ENCODE results near the gene SLC4A7. TPM values are rescaled to one million over a fixed set of nuclear protein-coding genes. Genes with fewer than 3 reads are reported as not detected.
"Not testable (repeated sequence)": the region's sequence is repeated elsewhere in the genome, so short reads cannot be mapped to it uniquely, and the experiment has no call there.

Gene SLC4A7
- total RNA-seq, 1 donor from 2014 or later: 28.6 TPM

DNA sequence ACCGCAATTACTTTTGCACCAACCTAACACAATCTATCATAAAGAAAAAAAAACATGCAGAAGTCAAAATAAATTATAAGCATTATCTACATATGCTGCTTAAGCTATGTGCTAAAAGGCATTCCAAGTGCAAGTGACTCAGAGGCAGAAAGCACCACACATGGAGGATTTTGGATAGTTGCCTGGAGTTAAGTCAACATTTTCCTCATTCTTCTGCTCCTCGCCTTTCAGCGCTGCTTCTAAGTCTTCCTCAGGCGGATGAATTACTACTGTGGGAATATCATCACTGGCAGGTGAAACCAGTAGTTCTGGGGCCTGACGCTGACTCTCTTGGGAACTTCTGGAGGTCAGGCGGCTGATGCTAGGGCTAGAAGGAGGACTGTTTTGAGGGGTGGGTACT is 53.1 kb downstream of the SLC4A7 start:
- TF ChIP-seq, protein P1, sequence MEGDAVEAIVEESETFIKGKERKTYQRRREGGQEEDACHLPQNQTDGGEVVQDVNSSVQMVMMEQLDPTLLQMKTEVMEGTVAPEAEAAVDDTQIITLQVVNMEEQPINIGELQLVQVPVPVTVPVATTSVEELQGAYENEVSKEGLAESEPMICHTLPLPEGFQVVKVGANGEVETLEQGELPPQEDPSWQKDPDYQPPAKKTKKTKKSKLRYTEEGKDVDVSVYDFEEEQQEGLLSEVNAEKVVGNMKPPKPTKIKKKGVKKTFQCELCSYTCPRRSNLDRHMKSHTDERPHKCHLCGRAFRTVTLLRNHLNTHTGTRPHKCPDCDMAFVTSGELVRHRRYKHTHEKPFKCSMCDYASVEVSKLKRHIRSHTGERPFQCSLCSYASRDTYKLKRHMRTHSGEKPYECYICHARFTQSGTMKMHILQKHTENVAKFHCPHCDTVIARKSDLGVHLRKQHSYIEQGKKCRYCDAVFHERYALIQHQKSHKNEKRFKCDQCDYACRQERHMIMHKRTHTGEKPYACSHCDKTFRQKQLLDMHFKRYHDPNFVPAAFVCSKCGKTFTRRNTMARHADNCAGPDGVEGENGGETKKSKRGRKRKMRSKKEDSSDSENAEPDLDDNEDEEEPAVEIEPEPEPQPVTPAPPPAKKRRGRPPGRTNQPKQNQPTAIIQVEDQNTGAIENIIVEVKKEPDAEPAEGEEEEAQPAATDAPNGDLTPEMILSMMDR (IDR thresholded peaks at IDR 0.05; ENCODE audit: insufficient read depth, low read length, poor library complexity, severe bottlenecking): no peak
- Histone ChIP-seq H3K36me3 (ENCODE audit: control insufficient read depth, insufficient read depth, low read length) (no peaks in the 10 kb centered on the region), H3K4me3 (ENCODE audit: low read depth, low read length) (no peak overlapping the region), H3K27me3 (ENCODE audit: control insufficient read depth, insufficient read depth, low read length) (no peaks in the 10 kb centered on the region)
- peak; percentile 86 for DNase-seq (ENCODE audit: low read depth)

DNA sequence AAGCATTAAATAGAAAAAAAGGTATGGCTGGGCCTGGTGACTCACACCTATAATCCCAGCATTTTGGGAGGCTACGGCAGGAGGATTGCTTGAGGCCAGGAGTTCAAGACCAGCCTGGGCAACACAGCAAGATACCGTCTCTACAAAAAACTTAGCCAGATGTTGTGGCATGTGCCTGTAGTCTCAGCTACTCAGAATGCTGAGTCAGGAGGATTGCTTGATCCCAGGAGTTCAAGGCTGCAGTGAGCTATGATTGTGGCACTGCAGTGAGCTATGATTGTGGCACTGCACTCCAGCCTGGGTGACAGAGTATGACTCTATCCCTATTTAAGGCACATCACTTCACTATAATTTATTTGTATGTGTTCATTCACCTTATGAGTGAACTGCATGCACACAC is 54.3 kb downstream of the SLC4A7 start:
- Histone ChIP-seq H3K36me3 (ENCODE audit: control insufficient read depth, insufficient read depth, low read length) (no peaks in the 10 kb centered on the region), H3K4me3 (ENCODE audit: low read depth, low read length) (no peak overlapping the region), H3K27me3 (ENCODE audit: control insufficient read depth, insufficient read depth, low read length) (no peaks in the 10 kb centered on the region)
- DNase-seq (ENCODE audit: low read depth): no peak
- TF ChIP-seq, protein P1 (IDR thresholded peaks at IDR 0.05; ENCODE audit: insufficient read depth, low read length, poor library complexity, severe bottlenecking): no peak

DNA sequence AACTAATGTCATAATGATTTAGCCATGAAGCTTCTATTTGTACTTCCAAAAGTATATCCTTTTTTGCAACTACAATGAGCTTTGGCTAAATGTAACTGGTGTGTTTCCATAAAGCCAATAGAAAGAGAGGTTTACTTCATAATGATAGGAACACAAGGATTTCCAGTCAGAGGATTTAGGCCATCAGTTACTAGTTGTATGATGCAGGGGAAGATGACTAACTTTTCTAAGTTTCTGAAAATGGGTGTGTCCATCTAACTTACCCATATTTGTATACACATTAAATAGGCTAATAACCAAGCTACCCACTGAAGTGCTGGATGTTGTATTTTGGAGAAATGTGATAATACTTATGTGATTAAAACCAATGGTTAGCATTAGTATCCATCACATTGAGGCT is 55.7 kb downstream of the SLC4A7 start:
- TF ChIP-seq, protein P1 (IDR thresholded peaks at IDR 0.05; ENCODE audit: insufficient read depth, low read length, poor library complexity, severe bottlenecking): no peak
- Histone ChIP-seq H3K4me3 (ENCODE audit: low read depth, low read length) (no peak overlapping the region), H3K36me3 (ENCODE audit: control insufficient read depth, insufficient read depth, low read length) (no peaks in the 10 kb centered on the region), H3K27me3 (ENCODE audit: control insufficient read depth, insufficient read depth, low read length) (no peaks in the 10 kb centered on the region)
- no peak for DNase-seq (ENCODE audit: low read depth)

DNA sequence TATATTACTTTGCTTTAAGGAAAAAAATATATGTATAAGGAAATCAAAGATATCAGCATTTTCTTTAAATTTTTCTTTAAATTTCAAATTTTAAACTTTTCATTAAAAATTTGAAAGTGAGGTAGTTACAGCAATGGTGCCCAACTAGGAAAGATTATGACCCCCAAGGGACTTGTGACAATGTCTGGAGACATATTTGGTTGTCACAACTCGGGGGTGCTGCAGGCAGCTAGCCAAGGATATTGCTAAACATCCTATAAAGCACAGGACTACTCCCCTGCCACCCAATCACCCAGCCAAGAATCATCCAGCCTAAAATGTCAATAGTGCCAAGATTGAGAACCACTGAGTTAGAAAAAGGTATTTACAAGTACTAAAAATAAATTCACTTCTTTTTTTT is 57.3 kb downstream of the SLC4A7 start:
- Histone ChIP-seq H3K27me3 (ENCODE audit: control insufficient read depth, insufficient read depth, low read length) (no peaks in the 10 kb centered on the region), H3K36me3 (ENCODE audit: control insufficient read depth, insufficient read depth, low read length) (no peaks in the 10 kb centered on the region), H3K4me3 (ENCODE audit: low read depth, low read length) (no peak overlapping the region)
- no peak for DNase-seq (ENCODE audit: low read depth)
- TF ChIP-seq, protein P1 (IDR thresholded peaks at IDR 0.05; ENCODE audit: insufficient read depth, low read length, poor library complexity, severe bottlenecking): no peak

DNA sequence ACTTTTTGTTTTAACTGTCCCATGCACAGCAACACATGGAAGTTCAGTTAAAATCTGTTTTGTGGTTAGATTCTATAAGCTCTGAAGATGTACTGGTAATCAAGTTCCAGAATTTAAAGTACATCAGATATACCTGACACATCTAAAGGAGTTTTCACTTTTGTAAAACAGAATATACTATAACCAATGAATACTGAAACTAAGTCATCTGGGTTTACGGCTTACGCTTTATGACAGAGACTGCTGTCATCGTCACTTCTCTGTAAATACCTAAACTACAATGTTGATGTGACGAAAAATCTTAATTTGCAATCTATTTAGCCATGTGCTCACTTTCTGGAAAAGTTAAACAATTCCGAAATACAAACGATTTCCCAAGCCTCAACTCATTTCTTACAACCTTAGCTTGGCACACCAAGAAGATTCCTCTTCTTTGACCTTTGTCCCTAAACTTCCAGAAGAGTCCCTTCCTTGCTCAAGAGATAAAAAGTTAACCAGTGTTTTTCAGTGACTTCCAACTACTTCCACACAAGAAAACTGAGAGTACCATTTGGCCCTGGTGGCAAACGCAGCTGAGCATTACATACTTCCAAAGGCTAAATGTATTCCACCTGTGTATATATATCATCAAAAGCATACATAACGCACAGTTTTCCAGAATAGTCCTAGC is 58.2 kb downstream of the SLC4A7 start:
- DNase-seq (ENCODE audit: low read depth): no peak
- Histone ChIP-seq H3K36me3 (ENCODE audit: control insufficient read depth, insufficient read depth, low read length) (no peaks in the 10 kb centered on the region), H3K27me3 (ENCODE audit: control insufficient read depth, insufficient read depth, low read length) (no peaks in the 10 kb centered on the region), H3K4me3 (ENCODE audit: low read depth, low read length) (no peak overlapping the region)
- TF ChIP-seq, protein P1 (IDR thresholded peaks at IDR 0.05; ENCODE audit: insufficient read depth, low read length, poor library complexity, severe bottlenecking): no peak

DNA sequence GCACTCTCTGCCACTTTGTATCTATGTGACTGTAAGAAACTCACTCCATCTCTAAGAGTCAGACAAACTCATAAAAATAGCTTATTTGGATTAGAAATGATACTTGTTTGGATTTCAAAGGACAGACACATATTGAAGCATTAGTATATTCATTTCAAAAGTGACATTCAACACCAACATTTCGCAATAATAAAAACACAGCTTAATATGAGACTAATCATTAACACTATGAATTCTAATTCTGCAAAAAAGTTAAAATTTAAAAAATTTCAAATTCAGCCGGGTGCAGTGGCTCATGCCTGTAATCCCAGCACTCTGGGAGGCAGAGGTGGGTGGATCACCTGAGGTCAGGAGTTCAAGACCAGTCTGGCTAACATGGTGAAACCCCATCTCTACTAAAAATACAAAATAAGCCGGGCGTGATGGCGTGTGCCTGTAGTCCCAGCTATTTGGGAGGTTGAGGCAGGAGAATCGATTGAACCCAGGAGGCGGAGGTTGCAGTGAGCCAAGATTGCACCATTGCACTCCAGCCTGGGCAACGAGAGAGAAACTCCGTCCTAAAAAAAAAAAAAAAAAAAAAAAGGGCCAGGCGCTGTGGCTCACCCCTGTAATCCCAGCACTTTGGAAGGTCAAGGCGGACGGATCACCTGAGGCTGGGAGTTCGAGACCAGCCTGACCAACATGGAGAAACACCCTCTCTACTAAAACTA is 59.2 kb downstream of the SLC4A7 start:
- H3K4me3 ChIP-seq (ENCODE audit: low read depth, low read length); H3K36me3 ChIP-seq (ENCODE audit: control insufficient read depth, insufficient read depth, low read length); H3K27me3 ChIP-seq (ENCODE audit: control insufficient read depth, insufficient read depth, low read length); DNase-seq (ENCODE audit: low read depth): not testable (repeated sequence)

Measured in kidney epithelial cell (primary cell).